A549 treated with ZK216348 at 1 μM for 4 hours (cell line): ENCODE data around the gene FUBP1. TPM values are rescaled to one million over a fixed set of nuclear protein-coding genes. Genes with fewer than 3 reads are reported as not detected.

Experiments used
- total RNA-seq: library from RNA; stranded (reverse); fragments of 200-300 nt; extraction: Qiagen RNA extraction; gene quantifications from 5 replicates; pipeline ENCODE4 v1.2.3, GENCODE V29; 2022; ENCODE audit warnings: low read depth

Gene FUBP1, protein sequence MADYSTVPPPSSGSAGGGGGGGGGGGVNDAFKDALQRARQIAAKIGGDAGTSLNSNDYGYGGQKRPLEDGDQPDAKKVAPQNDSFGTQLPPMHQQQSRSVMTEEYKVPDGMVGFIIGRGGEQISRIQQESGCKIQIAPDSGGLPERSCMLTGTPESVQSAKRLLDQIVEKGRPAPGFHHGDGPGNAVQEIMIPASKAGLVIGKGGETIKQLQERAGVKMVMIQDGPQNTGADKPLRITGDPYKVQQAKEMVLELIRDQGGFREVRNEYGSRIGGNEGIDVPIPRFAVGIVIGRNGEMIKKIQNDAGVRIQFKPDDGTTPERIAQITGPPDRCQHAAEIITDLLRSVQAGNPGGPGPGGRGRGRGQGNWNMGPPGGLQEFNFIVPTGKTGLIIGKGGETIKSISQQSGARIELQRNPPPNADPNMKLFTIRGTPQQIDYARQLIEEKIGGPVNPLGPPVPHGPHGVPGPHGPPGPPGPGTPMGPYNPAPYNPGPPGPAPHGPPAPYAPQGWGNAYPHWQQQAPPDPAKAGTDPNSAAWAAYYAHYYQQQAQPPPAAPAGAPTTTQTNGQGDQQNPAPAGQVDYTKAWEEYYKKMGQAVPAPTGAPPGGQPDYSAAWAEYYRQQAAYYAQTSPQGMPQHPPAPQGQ
- total RNA-seq = 97.2 to 146 TPM (median 110 TPM) in 5 replicates

DNA sequence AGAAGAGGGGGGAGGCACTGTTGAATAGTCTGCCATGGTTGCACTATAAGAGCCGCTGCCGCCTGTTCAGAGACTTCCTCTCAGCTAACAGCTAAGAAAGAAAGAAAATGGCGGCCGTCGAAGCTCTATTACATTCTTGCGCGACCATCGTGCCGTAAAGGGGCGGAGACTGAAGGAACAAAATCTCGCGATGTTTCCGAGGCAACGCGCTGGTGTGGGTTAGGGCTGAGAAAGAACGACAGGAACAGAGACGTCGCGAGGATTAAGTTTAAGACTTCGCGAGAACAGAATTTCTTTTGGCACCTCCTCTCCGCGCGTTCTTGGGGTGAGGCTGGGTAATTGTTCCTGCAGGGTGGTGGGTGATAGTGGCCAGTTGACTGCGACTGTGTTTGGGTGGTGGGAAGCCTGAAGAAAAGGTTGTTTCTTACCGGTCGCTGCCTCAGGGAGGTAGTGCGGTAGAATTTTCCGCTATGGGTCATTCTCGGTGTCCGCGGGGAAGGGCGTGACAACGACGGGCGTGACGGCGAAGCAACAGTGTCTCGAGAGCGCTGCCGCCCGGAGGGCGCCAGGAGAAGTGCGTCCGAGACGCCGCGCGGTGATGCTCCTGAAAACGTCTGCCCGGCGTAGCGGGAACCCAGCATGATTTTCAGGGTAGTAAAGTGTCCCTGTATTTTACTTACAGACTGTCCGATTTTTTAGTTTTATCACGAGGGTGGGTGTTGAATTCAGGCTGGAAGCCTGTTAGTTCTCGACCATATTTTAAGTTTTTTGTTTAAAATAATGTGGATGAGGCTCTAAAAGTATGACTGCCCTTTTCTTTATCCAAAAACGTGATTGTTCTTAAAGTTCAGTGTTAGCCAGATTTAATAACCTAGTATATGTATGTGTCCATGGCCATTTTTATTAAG, at the start of gene FUBP1:
FUBP1 (minus strand) TSS at position 104 of the 908 bp plus-strand sequence; CDS start at position 36, 68 bp downstream.

DNA sequence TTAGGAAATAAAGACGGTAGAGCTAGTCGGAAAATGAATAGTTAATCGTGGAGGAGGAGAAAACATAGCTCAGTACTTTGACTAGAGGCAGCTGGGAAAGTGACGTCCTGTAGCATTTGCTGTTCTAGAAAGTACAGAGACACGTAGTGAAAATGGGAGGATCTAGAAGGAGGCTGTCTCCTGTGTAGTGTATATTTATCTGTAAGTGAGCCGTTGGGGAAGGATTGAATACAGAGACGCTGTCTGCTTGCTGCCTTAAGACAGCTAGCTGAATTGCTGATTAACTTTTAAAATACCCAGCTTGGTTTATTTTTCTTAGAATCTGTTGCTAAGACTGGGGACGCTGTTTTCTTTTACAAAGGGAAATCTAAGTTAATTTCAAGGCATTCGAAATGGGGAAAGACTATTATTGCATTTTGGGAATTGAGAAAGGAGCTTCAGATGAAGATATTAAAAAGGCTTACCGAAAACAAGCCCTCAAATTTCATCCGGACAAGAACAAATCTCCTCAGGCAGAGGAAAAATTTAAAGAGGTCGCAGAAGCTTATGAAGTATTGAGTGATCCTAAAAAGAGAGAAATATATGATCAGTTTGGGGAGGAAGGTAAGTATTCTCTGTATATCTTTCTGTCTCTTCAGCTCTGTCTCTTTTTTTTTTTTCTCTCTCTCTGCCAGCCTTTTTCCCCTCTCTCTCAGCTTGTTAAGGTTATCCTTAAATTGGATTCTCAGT, 26.0 kb upstream of the FUBP1 start, which contains the start of gene DNAJB4:
DNAJB4 (plus strand) TSS at position 221 of the 729 bp plus-strand sequence; CDS start at position 393, 172 bp downstream.

Other genes starting within 250 kb of the FUBP1 start
- gene USP33, start 219.2 kb downstream of the FUBP1 start, total RNA-seq = 12.3 to 19.5 TPM (median 18.6 TPM) in 5 replicates
- 3.5 to 7.8 TPM (median 6.5 TPM) in 5 replicates for gene MIGA1, start 199.4 kb downstream of the FUBP1 start, total RNA-seq
- gene NEXN, start 90.4 kb downstream of the FUBP1 start, total RNA-seq = 5.0 to 15.4 TPM (median 7.0 TPM) in 5 replicates
- gene DNAJB4, start 25.9 kb upstream of the FUBP1 start, total RNA-seq = 36.5 to 92.4 TPM (median 41.4 TPM) in 5 replicates
- 0.07 to 0.08 TPM in 2 of 5 replicates, not detected in the others for gene GIPC2, start 66.9 kb upstream of the FUBP1 start, total RNA-seq